GM12874 (cell line): ENCODE results near the gene NEUROD2.

Experiments used
- CTCF ChIP-seq: IDR thresholded peaks from 2 replicates; pipeline ENCODE4 v1.5.1; 2011; ENCODE audit warnings: low read depth, mild to moderate bottlenecking, control low read depth, low read length, moderate library complexity; ENCODE audit not compliant: insufficient read depth

Gene NEUROD2

GRCh38 chr17:39598630-39599003 is 9.1 kb downstream of the NEUROD2 start:
- TF ChIP-seq CTCF = no peak

DNA sequence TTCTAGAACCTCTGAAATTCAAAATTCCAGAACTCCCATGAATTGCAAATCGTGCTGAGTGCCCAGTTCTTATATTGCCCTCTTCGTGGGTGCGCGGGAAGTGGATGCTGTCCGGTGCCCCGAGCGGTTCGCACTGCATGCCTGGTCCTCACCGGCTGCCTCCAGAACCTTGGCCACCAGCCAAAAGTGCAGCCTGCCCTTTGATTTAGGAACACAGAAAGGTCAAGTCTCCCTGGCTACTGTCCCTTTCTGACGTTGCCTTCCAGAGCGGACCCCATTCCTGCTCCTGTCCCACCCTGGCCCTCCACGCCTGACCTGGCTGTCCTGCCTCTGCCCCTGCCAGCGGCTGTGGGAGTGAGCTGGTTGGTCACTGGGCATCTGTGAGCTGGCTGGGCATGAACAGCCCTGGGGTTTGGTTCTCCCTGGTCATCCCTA is 9.7 kb downstream of the NEUROD2 start:
- TF ChIP-seq CTCF = no peak

DNA sequence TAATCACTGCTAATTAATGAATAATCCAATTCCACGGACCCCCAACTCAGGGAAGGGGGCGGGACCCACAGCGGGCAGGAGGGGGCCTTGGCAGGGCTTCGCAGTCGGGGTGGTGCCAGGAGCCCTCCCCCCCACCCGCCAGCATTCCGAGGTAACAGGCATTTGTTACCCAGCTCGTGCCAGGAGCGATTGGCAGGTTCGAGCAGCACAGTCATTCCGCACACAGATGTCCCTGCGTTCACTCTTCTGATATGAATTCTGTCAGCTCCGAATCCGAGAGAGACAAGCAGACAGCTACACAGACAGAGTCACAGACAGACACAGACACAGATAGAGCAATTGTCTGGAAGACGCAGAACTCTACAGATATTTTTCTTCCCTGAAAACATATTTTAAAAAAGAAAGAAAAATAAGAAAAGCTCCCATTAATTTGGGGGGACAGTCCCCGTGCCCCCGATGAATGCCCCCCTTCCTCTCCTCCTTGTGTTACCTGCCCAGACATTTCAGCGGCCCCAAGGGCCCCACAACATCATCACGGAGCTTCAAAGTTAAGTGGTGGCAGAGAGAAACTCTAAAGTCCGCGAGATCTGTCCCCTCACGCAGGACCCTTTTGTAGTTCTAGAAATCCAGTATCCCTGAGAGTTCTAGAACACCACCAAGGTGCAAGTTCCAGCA is 10.2 kb downstream of the NEUROD2 start:
- TF ChIP-seq CTCF = no peak

GRCh38 chr17:39596543-39597267 is 11.0 kb downstream of the NEUROD2 start:
- TF ChIP-seq CTCF = no peak

DNA sequence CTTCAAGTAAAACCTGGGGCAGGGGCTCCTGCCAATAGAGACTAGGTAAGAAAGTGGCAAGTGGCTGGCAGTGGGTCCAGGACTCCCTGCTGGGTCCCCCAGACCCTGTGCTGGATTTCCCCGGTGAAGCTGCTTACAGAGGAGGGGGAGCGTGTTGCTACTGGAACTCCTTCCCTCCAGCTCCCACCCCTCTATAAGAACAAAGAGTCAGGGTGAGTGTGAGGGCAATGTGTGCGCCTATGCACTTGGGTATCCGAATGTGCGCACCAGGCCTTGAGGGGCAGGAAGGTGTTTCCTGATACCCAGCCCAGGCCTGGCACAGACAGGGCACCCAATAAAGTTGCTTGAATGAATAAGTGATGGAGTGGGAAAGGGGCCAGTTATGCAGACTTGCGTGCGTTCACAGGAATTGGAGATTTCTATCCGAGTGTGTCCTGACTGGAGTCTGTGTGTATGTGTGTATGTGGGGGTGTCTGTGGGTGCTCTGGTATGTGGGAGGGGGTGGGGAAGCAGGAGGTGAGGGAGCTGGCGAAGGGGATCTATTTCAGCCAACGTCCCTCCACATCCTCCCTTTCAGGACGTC is 11.7 kb downstream of the NEUROD2 start:
- TF ChIP-seq CTCF = no peak

DNA sequence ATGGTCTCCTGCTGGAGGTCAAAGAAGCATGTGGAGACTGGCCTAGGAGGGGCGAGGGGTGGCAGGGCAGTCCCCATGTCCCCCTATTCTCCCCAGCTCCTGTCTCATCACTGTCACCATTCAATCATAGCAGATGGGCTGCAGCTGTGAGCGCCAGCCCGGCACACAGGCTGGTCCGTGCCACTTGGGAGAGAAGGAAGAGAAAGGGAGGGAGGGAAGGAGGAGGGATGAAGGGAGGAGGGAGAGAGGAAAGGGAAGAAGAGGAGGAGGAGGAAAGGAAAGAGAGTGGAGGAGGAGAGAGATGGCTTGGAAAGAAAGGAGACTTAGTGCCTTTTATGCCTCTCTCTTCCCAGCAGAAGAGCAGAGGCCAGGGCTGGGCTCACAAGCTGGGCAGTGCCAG is 12.4 kb downstream of the NEUROD2 start:
- TF ChIP-seq CTCF = no peak

GRCh38 chr17:39593371-39593770 is 14.3 kb downstream of the NEUROD2 start:
- TF ChIP-seq CTCF = no peak
